Brain microvascular endothelial cell (primary cell): Measurements from ENCODE around the gene LRRC4C.

ENCODE experiments used
- DNase-seq: peaks from one replicate; pipeline ENCODE4 v3.0.0-alpha.2; 2020
- H3K27ac ChIP-seq: fragments of 250-450 bp; sonication (Bioruptor Pico); 2 replicates; pipeline ENCODE4 v1.5.1; 2020; ENCODE audit warnings: mild to moderate bottlenecking, moderate library complexity
- H3K27me3 ChIP-seq: fragments of 250-450 bp; sonication (Bioruptor Pico); replicated peaks from 2 replicates; pipeline ENCODE4 v1.5.1; 2020; ENCODE audit warnings: mild to moderate bottlenecking
- H3K36me3 ChIP-seq: fragments of 250-450 bp; sonication (Bioruptor Pico); replicated peaks from 2 replicates; pipeline ENCODE4 v1.5.1; 2020; ENCODE audit warnings: mild to moderate bottlenecking
- H3K4me3 ChIP-seq: 2 replicates; pipeline ENCODE4 v1.5.1; 2011; ENCODE audit warnings: low read depth, mild to moderate bottlenecking, control low read depth, low read length, moderate library complexity
- in situ Hi-C: cut with HindIII; loops from 2 replicates; pipeline ENCODE4 v1.10.0; 2017; ENCODE audit warnings: low sequenced_read_pairs, low pct_ligation_motif_present
- TF ChIP-seq, protein P1 (sequence below): IDR thresholded peaks from 2 replicates; pipeline ENCODE4 v1.5.1; 2011; ENCODE audit warnings: low read depth, mild to moderate bottlenecking, moderate library complexity, low read length, control low read depth, inconsistent platforms; ENCODE audit errors: missing control alignments

Gene LRRC4C

DNA sequence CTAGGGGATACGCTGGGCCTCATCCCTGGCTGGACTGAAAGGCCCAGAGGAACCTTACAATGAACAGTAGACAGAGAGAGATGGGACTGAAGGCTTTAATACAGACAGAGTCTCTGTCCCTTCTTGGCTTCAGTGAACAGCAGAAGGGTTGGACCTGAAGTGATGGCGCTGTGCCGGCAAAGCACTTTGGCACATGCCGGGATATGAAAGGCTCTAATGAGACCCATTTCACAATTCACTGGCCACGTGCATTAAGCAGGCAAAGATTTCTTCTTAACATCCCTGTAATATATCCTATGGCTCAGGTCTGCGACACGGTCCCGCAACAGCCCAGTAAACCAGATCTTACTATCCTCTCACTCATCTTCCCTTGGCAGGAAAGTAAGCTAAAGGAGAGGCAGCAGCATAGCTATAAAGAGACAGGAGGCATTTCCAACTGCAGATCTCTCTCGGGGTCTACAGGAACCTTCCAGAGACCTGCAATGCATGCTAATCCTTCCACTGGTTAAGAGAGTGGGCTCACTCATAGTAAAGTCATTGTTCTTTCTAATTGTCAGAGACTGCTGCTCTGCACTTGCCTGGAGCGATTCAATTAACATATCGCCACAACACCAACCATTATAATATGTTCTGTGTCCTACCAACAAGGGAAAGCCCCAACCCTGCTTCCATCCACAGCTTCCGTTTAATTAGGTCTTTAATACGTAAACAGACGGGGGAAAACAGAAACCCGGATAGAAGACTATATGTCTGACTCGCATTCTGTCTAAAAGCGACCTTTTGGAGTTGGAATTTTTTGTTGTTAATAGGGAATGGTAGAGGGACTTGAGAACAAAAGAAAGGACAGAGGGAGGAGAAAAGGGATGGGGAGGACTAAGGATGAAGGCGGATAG, 1179.0 kb downstream of the LRRC4C start:
- no peak overlapping the region for H3K4me3 ChIP-seq
- in situ Hi-C loops: no loop called here
- no peak for DNase-seq

DNA sequence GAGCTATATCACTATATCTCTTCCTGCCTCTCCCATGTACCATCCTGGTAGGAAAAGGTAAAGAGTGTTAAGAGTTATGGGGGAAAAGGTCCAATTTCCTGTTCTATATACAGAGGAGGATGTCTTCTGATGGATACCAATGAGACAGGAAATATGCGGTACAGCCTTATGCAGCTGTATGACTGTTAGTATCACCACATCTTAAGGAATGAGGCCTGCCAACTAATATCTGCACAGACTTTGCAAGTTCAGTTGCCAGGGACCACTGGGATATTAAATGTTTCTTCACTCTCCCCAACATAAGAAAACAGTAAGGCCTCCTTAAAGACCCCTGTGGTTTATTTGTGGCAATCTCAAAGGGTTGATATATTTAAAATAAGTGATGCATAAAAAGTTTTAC, 1182.5 kb downstream of the LRRC4C start:
- no peak for DNase-seq
- no peak overlapping the region for H3K4me3 ChIP-seq
- no peak overlapping the region for H3K27ac ChIP-seq
- no peaks in the 10 kb centered on the region for H3K27me3 ChIP-seq
- in situ Hi-C loops: no loop called here
- TF ChIP-seq, protein P1, sequence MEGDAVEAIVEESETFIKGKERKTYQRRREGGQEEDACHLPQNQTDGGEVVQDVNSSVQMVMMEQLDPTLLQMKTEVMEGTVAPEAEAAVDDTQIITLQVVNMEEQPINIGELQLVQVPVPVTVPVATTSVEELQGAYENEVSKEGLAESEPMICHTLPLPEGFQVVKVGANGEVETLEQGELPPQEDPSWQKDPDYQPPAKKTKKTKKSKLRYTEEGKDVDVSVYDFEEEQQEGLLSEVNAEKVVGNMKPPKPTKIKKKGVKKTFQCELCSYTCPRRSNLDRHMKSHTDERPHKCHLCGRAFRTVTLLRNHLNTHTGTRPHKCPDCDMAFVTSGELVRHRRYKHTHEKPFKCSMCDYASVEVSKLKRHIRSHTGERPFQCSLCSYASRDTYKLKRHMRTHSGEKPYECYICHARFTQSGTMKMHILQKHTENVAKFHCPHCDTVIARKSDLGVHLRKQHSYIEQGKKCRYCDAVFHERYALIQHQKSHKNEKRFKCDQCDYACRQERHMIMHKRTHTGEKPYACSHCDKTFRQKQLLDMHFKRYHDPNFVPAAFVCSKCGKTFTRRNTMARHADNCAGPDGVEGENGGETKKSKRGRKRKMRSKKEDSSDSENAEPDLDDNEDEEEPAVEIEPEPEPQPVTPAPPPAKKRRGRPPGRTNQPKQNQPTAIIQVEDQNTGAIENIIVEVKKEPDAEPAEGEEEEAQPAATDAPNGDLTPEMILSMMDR: no peak
- no peaks in the 10 kb centered on the region for H3K36me3 ChIP-seq

More for the DNA sequence above, 1179.0 kb downstream of the LRRC4C start:
- Histone ChIP-seq H3K36me3 (no peaks in the 10 kb centered on the region), H3K27ac (no peak overlapping the region), H3K27me3 (no peaks in the 10 kb centered on the region)
- TF ChIP-seq, protein P1: no peak

DNA sequence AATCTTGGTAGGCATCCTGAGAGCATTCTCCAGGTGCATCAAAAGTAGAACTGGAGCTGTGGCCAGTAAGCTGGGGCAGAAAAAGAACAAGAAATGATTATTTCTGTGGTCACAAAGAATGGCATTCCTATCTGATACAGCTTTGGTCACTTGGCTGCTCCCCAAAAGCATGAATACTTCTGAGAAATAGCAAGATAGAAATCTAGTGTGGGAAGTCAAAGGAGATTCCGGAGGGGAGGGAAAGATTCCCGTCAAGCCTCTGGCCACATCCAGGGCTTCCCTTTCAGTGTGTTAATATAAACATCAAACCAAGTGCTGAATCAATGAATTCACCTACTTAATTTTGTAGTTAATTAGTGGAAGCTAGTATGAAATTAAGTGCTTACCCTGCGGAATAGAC, 1185.4 kb downstream of the LRRC4C start:
- TF ChIP-seq, protein P1: no peak
- peak; percentile 53 for DNase-seq
- no peak overlapping the region for H3K4me3 ChIP-seq
- in situ Hi-C loops: no loop called here
- H3K27ac ChIP-seq: no peak overlapping the region
- H3K27me3 ChIP-seq: no peaks in the 10 kb centered on the region
- no peaks in the 10 kb centered on the region for H3K36me3 ChIP-seq

DNA sequence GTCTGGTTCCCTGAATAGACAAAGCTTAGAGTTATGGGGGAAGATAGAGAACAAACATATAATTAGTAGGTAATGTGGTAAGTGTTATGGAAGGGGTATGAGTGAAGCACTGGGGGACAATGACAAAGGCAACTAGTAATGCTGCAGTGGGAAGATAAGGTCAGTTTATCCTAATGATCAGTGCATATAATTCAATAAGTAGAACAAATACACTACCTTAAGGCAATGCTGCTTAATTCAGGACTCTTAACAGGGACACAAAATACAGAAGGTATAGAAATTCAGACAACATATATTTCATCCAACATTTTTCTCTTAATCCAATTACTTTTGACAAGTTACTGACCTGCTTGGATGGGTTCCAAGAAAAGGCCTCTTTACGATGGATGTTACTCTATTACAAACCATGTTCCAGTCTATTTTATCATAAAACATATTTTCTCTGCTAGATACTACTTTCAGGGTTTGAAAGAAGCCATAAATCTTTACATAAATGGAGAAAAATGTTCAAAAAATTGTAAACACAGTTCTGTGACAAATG, 1186.2 kb downstream of the LRRC4C start:
- TF ChIP-seq, protein P1: no peak
- in situ Hi-C loops: no loop called here
- DNase-seq: no peak
- no peaks in the 10 kb centered on the region for H3K27me3 ChIP-seq
- H3K4me3 ChIP-seq: no peak overlapping the region
- H3K36me3 ChIP-seq: no peaks in the 10 kb centered on the region
- H3K27ac ChIP-seq: no peak overlapping the region

DNA sequence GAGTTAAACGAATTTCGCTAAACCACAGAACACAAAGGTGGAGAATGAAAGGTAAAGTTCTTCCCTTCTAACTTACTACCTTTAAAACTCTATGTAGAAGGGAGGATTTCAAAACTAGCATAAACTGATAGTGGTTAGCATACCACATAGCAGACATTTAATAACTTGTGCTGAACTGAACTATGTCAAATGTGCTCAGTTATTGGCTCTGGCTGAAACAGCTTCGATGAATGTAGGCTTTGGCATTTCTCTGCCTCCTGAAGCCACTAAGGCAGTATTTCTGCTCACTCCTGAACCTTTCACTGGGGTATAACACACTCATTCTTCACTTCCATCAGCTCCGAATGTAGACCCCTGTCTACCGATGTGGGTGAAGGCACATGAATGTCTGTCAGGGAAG, 1188.1 kb downstream of the LRRC4C start:
- TF ChIP-seq, protein P1: no peak
- in situ Hi-C loops: no loop called here

DNA sequence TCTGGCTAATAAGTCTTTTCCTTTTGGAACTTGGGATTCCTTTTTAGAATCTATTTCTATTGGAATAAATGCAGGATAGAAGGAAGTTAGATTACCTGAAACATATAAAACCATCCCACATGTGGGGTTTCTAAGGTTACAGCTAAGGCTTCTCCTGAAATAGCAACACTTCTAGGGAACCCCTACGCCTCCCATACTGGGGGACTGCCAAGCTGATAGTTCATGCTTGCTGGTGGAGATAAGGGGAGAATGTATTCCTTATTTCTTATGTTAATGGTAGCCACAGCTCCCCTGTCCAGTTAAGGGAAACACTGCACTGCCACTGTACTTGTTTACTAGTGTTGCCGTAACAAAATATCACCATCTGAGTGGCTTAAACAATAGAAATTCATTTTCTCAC, 1189.6 kb downstream of the LRRC4C start:
- Histone ChIP-seq H3K27ac (no peak overlapping the region), H3K27me3 (no peaks in the 10 kb centered on the region), H3K36me3 (no peaks in the 10 kb centered on the region), H3K4me3 (no peak overlapping the region)
- in situ Hi-C loops: no loop called here
- TF ChIP-seq, protein P1: no peak
- DNase-seq: no peak

More for the DNA sequence above, 1188.1 kb downstream of the LRRC4C start:
- H3K27me3 ChIP-seq: no peaks in the 10 kb centered on the region
- H3K4me3 ChIP-seq: no peak overlapping the region
- no peak overlapping the region for H3K27ac ChIP-seq
- no peak for DNase-seq
- H3K36me3 ChIP-seq: no peaks in the 10 kb centered on the region
